OCI-LY7 (cell line): ENCODE measurements around the gene CFAP141. TPM values are rescaled to one million over a fixed set of nuclear protein-coding genes. Genes with fewer than 3 reads are reported as not detected.

Experiments
- BruUV-seq: library from RNA; stranded (reverse); fragments of 400-500 nt; replicated peaks from 2 replicates; lab custom pipeline; 2021; lab: Mats Ljungman, UMichigan
- CTCF ChIA-PET: fragments of 300-600 bp; sonication (Branson Sonifier 250); formaldehyde crosslinking; loops from one replicate; lab custom pipeline; 2022; ENCODE audit warnings: antibody characterized with exemption; ENCODE audit not compliant: unreplicated experiment; lab: Charles Lee
- POLR2A ChIA-PET: fragments of 300-600 bp; sonication (Branson Sonifier 250); formaldehyde crosslinking; loops from one replicate; lab custom pipeline; 2022; ENCODE audit warnings: antibody characterized with exemption; lab: Charles Lee
- DNase-seq: peaks from one replicate; pipeline ENCODE4 v3.0.0-alpha.2; 2015; ENCODE audit warnings: low spot score
- H2AFZ ChIP-seq: fragments of 200-600 bp; sonication (generic), shearing (Covaris generic); 2 replicates; pipeline ENCODE4 v1.6.1; 2014; ENCODE audit warnings: mild to moderate bottlenecking, antibody characterized with exemption, low read length, moderate library complexity
- H3K27ac ChIP-seq: fragments of 200-600 bp; sonication (generic); 2 replicates; pipeline ENCODE4 v1.5.1; 2014; ENCODE audit warnings: mixed run types, low read depth, mild to moderate bottlenecking, moderate library complexity, low read length, inconsistent platforms; ENCODE audit not compliant: poor library complexity, severe bottlenecking
- H3K36me3 ChIP-seq: fragments of 200-600 bp; sonication (generic); 2 replicates; pipeline ENCODE4 v1.6.1; 2014; ENCODE audit warnings: mild to moderate bottlenecking, antibody characterized with exemption, low read length, moderate library complexity, mixed read lengths; ENCODE audit not compliant: insufficient read depth
- H3K4me1 ChIP-seq: fragments of 200-600 bp; sonication (generic); 2 replicates; pipeline ENCODE4 v1.5.1; 2014; ENCODE audit warnings: mild to moderate bottlenecking, low read length; ENCODE audit not compliant: insufficient read depth, poor library complexity, severe bottlenecking
- H3K4me2 ChIP-seq: fragments of 200-600 bp; sonication (generic); 2 replicates; pipeline ENCODE4 v1.6.1; 2014; ENCODE audit warnings: mild to moderate bottlenecking, low read length
- H3K4me3 ChIP-seq: fragments of 200-600 bp; sonication (generic); 2 replicates; pipeline ENCODE4 v1.5.1; 2014; ENCODE audit warnings: mild to moderate bottlenecking, low read depth, low read length; ENCODE audit not compliant: poor library complexity, severe bottlenecking
- H3K79me2 ChIP-seq: fragments of 200-600 bp; sonication (generic); 2 replicates; pipeline ENCODE4 v1.6.1; 2016; ENCODE audit warnings: low read depth, mild to moderate bottlenecking, low read length, moderate library complexity, mixed read lengths; ENCODE audit not compliant: insufficient read depth
- H3K9me2 ChIP-seq: fragments of 200-600 bp; sonication (generic); 2 replicates; pipeline ENCODE4 v1.6.1; 2016; ENCODE audit warnings: mild to moderate bottlenecking, low read length, mixed read lengths; ENCODE audit not compliant: insufficient read depth
- H3K9me3 ChIP-seq: fragments of 200-600 bp; sonication (generic); 2 replicates; pipeline ENCODE4 v1.6.1; 2014; ENCODE audit warnings: mild to moderate bottlenecking, mixed run types, low read length, mixed read lengths
- H4K20me1 ChIP-seq: fragments of 200-600 bp; sonication (generic); 2 replicates; pipeline ENCODE4 v1.6.1; 2014; ENCODE audit warnings: mild to moderate bottlenecking, antibody characterized with exemption, low read length, moderate library complexity, mixed read lengths; ENCODE audit not compliant: insufficient read depth
- CTCF ChIP-seq: fragments of 200-600 bp; sonication (generic); conservative IDR thresholded peaks from 2 replicates; pipeline ENCODE4 v1.5.1; 2014; ENCODE audit warnings: mild to moderate bottlenecking, antibody characterized with exemption, low read length, moderate library complexity, mixed read lengths
- EZH2phosphoT487 ChIP-seq: fragments of 200-600 bp; sonication (generic); IDR thresholded peaks from 2 replicates; pipeline ENCODE4 v1.6.1; 2018; ENCODE audit warnings: low read depth, borderline replicate concordance, mild to moderate bottlenecking, mixed run types, antibody characterized with exemption, low read length, moderate library complexity, mixed read lengths
- intact Hi-C: fragments of 100-400 bp; cut with micrococcal nuclease; formaldehyde crosslinking; loops from one replicate; pipeline ENCODE4 v1.10.0; 2022; ENCODE audit not compliant: unreplicated experiment
- microRNA-seq: library from miRNA; unstranded; fragments of <30 nt; microRNA quantifications from one replicate; pipeline ENCODE4 v1.2.0, GENCODE V29; 2022; ENCODE audit warnings: borderline replicate concordance
- small RNA-seq: library from RNA; depleted of rRNA; stranded (forward); fragments of <200 nt; gene quantifications from one replicate; pipeline ENCODE3, GENCODE V24; 2014
- total RNA-seq, 2 experiments: library from RNA; depleted of rRNA in 1 of 2; stranded (reverse); fragments of >200 nt in 1 of 2; shearing (Covaris generic) in 1 of 2; gene quantifications; 2 replicates each; pipeline ENCODE4 v1.2.3, GENCODE V29; 2014 to 2022

CFAP141 gene
- total RNA-seq, 2 experiments from 2014 or later = not detected

GRCh38 chr1:154151311-154151710 lies 54.8 kb downstream of the CFAP141 start:
- Histone ChIP-seq H3K36me3 (peaks cover 21% of the 10 kb centered on the region), H3K27ac (no peak overlapping the region), H3K79me2 (no peaks in the 10 kb centered on the region), H4K20me1 (no peaks in the 10 kb centered on the region), H3K4me3 (no peak overlapping the region), H3K9me3 (no peaks in the 10 kb centered on the region), H2AFZ (no peak overlapping the region), H3K9me2 (no peaks in the 10 kb centered on the region), H3K4me2 (no peak overlapping the region), H3K4me1 (no peaks in the 10 kb centered on the region)
- CTCF ChIA-PET = interaction anchor here (0.5 kb wide), 1 partner anchor 134 kb away, joined by 3 read pairs; no protein-coding TSS in a partner anchor
- intact Hi-C loops = no loop called here
- TF ChIP-seq CTCF (no peak), EZH2phosphoT487 (no peak)
- no peak for DNase-seq
- BruUV-seq = no TSS peak
- POLR2A ChIA-PET = no interaction called here

Small RNA genes lying within 50 kb of the gene (microRNA-seq; reads per million reads assigned to microRNA genes)
- gene MIR190B = 28.0 reads per million, percentile 35 among the genes with 10 or more reads in this experiment

Small RNA genes lying within 50 kb of the gene (small RNA-seq; reads per million reads assigned to genes)
- not detected for gene MIR190B

Other genes with a start within 250 kb of the CFAP141 start
- 15.6 and 29.1 TPM in 2 replicates for gene CRTC2, start 247.7 kb downstream of the CFAP141 start, total RNA-seq (2014; rRNA removed; shearing (Covaris generic))
- 65.6 and 67.9 TPM in 2 replicates for gene CRTC2, start 247.7 kb downstream of the CFAP141 start, total RNA-seq (2022)
- 44.2 and 45.5 TPM in 2 replicates for gene SLC39A1, start 242.8 kb downstream of the CFAP141 start, total RNA-seq (2014; rRNA removed; shearing (Covaris generic))
- gene SLC39A1, start 242.8 kb downstream of the CFAP141 start, total RNA-seq (2022) = 32.7 and 41.6 TPM in 2 replicates
- gene CREB3L4, start 238.4 kb downstream of the CFAP141 start, total RNA-seq (2014; rRNA removed; shearing (Covaris generic)) = 17.0 and 17.4 TPM in 2 replicates
- 28.2 and 32.0 TPM in 2 replicates for gene CREB3L4, start 238.4 kb downstream of the CFAP141 start, total RNA-seq (2022)
- gene JTB, start 228.7 kb downstream of the CFAP141 start, total RNA-seq (2014; rRNA removed; shearing (Covaris generic)) = 169 and 178 TPM in 2 replicates
- gene JTB, start 228.7 kb downstream of the CFAP141 start, total RNA-seq (2022) = 107 and 124 TPM in 2 replicates
- gene RAB13, start 220.0 kb downstream of the CFAP141 start, total RNA-seq (2014; rRNA removed; shearing (Covaris generic)) = 0.16 and 0.72 TPM in 2 replicates
- gene RAB13, start 220.0 kb downstream of the CFAP141 start, total RNA-seq (2022) = 0.89 and 1.3 TPM in 2 replicates
- gene RPS27, start 215.6 kb downstream of the CFAP141 start, total RNA-seq (2014; rRNA removed; shearing (Covaris generic)) = 4,465 and 5,738 TPM in 2 replicates
- 2,833 and 3,163 TPM in 2 replicates for gene RPS27, start 215.6 kb downstream of the CFAP141 start, total RNA-seq (2022)
- gene NUP210L, start 51.3 kb downstream of the CFAP141 start, total RNA-seq (2014; rRNA removed; shearing (Covaris generic)) = 0.03 TPM in 2 replicates
- 0.06 TPM in 2 replicates for gene NUP210L, start 51.3 kb downstream of the CFAP141 start, total RNA-seq (2022)
- gene TPM3, start 14.2 kb downstream of the CFAP141 start, total RNA-seq (2014; rRNA removed; shearing (Covaris generic)) = 235 and 359 TPM in 2 replicates
- gene TPM3, start 14.2 kb downstream of the CFAP141 start, total RNA-seq (2022) = 417 and 420 TPM in 2 replicates
- 80.4 and 98.6 TPM in 2 replicates for gene UBAP2L, start 14.6 kb upstream of the CFAP141 start, total RNA-seq (2014; rRNA removed; shearing (Covaris generic))
- 176 and 179 TPM in 2 replicates for gene UBAP2L, start 14.6 kb upstream of the CFAP141 start, total RNA-seq (2022)
- 196 and 208 TPM in 2 replicates for gene HAX1, start 66.3 kb upstream of the CFAP141 start, total RNA-seq (2014; rRNA removed; shearing (Covaris generic))
- 170 and 174 TPM in 2 replicates for gene HAX1, start 66.3 kb upstream of the CFAP141 start, total RNA-seq (2022)
- gene AQP10, start 114.8 kb upstream of the CFAP141 start, total RNA-seq (2014; rRNA removed; shearing (Covaris generic)) = not detected in 2 replicates
- not detected in 2 replicates for gene AQP10, start 114.8 kb upstream of the CFAP141 start, total RNA-seq (2022)
- 20.3 and 28.8 TPM in 2 replicates for gene ATP8B2, start 119.2 kb upstream of the CFAP141 start, total RNA-seq (2014; rRNA removed; shearing (Covaris generic))
- 10.2 and 11.5 TPM in 2 replicates for gene ATP8B2, start 119.2 kb upstream of the CFAP141 start, total RNA-seq (2022)
- not detected in 2 replicates for gene IL6R, start 199.0 kb upstream of the CFAP141 start, total RNA-seq (2014; rRNA removed; shearing (Covaris generic))
- gene IL6R, start 199.0 kb upstream of the CFAP141 start, total RNA-seq (2022) = not detected in 2 replicates